ENCODE results near the gene PRELID3B. TPM values are rescaled to one million over a fixed set of nuclear protein-coding genes. Genes with fewer than 3 reads are reported as not detected.

Gene PRELID3B
- total RNA-seq, 3 donors from 2014 or later = 43.7 to 55.4 (median 52.4) TPM

DNA sequence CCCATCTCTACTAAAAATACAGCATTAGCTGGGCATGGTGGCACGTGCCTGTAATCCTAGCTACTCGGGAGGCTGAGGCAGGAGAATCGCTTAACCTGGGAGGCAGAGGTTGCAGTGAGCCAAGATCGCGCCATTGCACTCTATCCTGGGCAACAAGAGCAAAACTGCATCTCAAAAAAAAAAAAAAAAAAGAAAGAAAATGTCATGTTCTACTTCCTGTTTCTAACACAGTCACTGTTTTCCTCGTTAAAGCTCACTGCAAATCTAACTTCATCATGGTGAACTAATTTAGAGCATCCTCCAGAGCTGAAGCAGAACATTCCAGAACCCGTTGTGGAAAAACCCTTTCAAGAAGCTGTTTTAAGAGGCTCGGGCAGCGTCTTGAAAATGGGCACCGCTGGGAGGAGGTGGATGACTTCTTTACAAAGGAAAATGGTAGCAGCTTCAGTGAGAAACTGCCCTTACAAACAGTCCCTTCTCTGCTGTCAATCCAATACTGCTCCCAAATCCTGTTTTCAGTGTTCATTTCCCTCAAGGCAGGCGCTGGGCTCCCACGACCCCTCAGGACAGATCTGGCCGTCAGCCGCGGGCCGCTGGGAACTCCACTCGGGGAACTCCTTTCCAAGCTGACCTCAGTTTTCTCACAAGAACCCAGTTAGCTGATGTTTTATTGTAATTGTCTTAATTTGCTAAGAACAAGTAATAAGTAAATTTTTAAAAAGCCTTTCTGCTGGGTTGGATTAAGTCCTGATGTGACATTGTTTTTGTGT lies 48.0 kb downstream of the PRELID3B start:
- H3K4me3 ChIP-seq = no peak overlapping the region
- intact Hi-C loops (cut with DNase I; ENCODE audit: low total_unique reads) = no loop called here
- peaks cover 25% of the 10 kb centered on the region for H3K36me3 ChIP-seq
- H3K9me3 ChIP-seq = no peaks in the 10 kb centered on the region
- H3K27me3 ChIP-seq = no peaks in the 10 kb centered on the region
- no peak for DNase-seq (ENCODE audit: low spot score in 2 of 2)
- no peak overlapping the region for H3K27ac ChIP-seq
- TF ChIP-seq, protein P1, sequence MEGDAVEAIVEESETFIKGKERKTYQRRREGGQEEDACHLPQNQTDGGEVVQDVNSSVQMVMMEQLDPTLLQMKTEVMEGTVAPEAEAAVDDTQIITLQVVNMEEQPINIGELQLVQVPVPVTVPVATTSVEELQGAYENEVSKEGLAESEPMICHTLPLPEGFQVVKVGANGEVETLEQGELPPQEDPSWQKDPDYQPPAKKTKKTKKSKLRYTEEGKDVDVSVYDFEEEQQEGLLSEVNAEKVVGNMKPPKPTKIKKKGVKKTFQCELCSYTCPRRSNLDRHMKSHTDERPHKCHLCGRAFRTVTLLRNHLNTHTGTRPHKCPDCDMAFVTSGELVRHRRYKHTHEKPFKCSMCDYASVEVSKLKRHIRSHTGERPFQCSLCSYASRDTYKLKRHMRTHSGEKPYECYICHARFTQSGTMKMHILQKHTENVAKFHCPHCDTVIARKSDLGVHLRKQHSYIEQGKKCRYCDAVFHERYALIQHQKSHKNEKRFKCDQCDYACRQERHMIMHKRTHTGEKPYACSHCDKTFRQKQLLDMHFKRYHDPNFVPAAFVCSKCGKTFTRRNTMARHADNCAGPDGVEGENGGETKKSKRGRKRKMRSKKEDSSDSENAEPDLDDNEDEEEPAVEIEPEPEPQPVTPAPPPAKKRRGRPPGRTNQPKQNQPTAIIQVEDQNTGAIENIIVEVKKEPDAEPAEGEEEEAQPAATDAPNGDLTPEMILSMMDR (IDR thresholded peaks at IDR 0.05) = no peak
- TF ChIP-seq POLR2AphosphoS5 (IDR thresholded peaks at IDR 0.05) (no peak), POLR2A (IDR thresholded peaks at IDR 0.05) (no peak)
- H3K4me1 ChIP-seq = no peaks in the 10 kb centered on the region

DNA sequence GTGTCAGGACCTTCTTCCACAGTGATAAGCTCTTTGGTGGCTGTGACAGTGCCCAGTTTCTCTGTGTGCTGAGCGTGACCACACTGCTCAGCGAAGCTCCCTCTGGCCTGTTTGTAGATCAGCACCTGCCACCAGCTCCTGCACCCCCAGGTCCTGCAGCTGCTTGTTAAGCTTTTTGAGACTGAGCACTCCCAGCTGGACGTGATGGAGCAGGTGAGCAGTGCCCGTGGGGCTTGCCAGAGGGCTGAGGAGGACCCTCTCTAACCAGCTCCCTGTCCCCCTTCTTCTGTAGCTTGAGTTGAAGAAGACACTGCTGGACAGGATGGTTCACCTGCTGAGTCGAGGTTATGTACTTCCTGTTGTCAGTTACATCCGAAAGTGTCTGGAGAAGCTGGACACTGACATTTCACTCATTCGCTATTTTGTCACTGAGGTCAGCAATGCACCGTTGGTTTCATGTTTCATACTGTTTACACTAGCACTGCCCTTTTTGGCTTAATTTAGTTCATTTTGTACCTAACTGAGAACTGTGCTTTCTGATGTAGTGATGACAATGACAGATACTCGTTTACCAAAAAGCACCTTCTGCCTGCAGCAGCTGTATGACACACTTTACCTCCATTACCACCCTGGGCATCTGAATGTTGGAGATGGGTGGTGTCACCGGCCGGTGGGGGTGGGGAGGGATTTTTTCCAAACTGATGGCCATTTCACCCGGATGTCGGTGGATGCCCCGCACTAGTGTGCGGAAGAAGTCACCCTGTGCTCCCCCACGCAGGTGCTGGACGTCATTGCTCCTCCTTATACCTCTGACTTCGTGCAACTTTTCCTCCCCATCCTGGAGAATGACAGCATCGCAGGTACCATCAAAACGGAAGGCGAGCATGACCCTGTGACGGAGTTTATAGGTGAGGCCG lies 49.0 kb downstream of the PRELID3B start:
- Histone ChIP-seq H3K9me3 (no peaks in the 10 kb centered on the region), H3K4me3 (no peak overlapping the region), H3K4me1 (no peaks in the 10 kb centered on the region), H3K36me3 (peaks cover 25% of the 10 kb centered on the region), H3K27ac (no peak overlapping the region), H3K27me3 (no peaks in the 10 kb centered on the region)
- no peak for TF ChIP-seq POLR2A (IDR thresholded peaks at IDR 0.05)
- no peak for TF ChIP-seq POLR2AphosphoS5 (IDR thresholded peaks at IDR 0.05)
- TF ChIP-seq, protein P1 (IDR thresholded peaks at IDR 0.05) = no peak
- no peak for DNase-seq (ENCODE audit: low spot score in 2 of 2)
- intact Hi-C loops (cut with DNase I; ENCODE audit: low total_unique reads) = no loop called here

DNA sequence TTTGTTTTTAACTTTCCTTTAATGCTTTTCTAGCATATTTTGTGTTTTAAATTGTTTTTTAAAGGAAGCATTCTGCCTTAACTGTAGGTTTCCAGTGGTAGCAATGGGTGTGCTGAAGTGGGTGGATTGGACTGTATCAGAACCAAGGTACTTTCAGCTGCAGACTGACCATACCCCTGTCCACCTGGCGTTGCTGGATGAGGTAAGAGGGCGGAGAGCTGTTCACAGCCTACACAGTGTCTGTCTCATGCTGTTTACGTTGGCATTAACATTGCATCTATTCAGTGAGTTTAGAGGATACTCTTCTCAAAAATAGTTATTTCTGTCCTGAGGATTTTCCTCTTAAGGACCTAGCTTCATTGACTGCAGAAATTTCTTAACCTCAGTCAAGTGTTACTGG lies 49.7 kb downstream of the PRELID3B start:
- Histone ChIP-seq H3K4me1 (no peaks in the 10 kb centered on the region), H3K9me3 (no peaks in the 10 kb centered on the region), H3K27me3 (no peaks in the 10 kb centered on the region), H3K36me3 (peaks cover 25% of the 10 kb centered on the region), H3K27ac (no peak overlapping the region), H3K4me3 (no peak overlapping the region)
- intact Hi-C loops (cut with DNase I; ENCODE audit: low total_unique reads) = no loop called here
- no peak for DNase-seq (ENCODE audit: low spot score in 2 of 2)
- TF ChIP-seq POLR2A (IDR thresholded peaks at IDR 0.05) (no peak), POLR2AphosphoS5 (IDR thresholded peaks at IDR 0.05) (no peak)
- TF ChIP-seq, protein P1 (IDR thresholded peaks at IDR 0.05) = no peak

DNA sequence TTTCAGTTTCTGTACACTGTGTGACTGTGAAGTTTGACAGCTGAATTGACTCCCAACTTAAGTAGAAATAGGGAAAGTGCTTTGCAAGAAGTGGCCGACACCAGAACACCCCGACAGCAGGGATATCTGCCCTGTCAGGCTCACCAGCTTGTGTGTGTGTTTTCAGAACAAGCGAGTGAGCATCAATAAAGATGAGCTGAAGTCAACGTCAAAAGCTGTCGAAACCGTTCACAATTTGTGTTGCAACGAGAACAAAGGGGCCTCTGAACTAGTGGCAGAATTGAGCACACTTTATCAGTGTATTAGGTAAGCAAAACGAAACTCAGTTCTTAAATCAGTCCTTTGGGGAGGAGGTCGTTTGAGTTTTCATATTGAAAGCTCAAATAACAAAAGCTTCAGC lies 50.9 kb downstream of the PRELID3B start:
- Histone ChIP-seq H3K4me1 (no peaks in the 10 kb centered on the region), H3K27ac (no peak overlapping the region), H3K4me3 (no peak overlapping the region), H3K36me3 (peaks cover 25% of the 10 kb centered on the region), H3K27me3 (no peaks in the 10 kb centered on the region), H3K9me3 (no peaks in the 10 kb centered on the region)
- DNase-seq (ENCODE audit: low spot score in 2 of 2) = no peak
- TF ChIP-seq POLR2AphosphoS5 (IDR thresholded peaks at IDR 0.05) (no peak), POLR2A (IDR thresholded peaks at IDR 0.05) (no peak)
- TF ChIP-seq, protein P1 (IDR thresholded peaks at IDR 0.05) = no peak
- intact Hi-C loops (cut with DNase I; ENCODE audit: low total_unique reads) = no loop called here
